GM13977 (cell line): ENCODE measurements around the gene ZBTB5.

Source experiments
- DNase-seq: peaks from one replicate; pipeline ENCODE4 v3.0.0; 2012; ENCODE audit warnings: low spot score
- CTCF ChIP-seq: IDR thresholded peaks from 2 replicates; pipeline ENCODE4 v1.5.1; 2012; ENCODE audit warnings: mild to moderate bottlenecking, control low read depth; ENCODE audit not compliant: insufficient read depth; ENCODE audit errors: extremely low read depth, missing control alignments
- in situ Hi-C: fragments of 300-500 bp; cut with MboI; formaldehyde crosslinking; loops from one replicate; pipeline ENCODE4 v1.12.0; 2022; ENCODE audit warnings: low sequenced_read_pairs, low pct_unique_long_range_greater_than_20kb, mixed read lengths, inconsistent platforms; ENCODE audit not compliant: unreplicated experiment

Gene ZBTB5

GRCh38 chr9:37464006-37464405 lies 1.2 kb downstream of the ZBTB5 start:
- no peak for DNase-seq
- in situ Hi-C loops = no loop called here
- no peak for TF ChIP-seq CTCF

GRCh38 chr9:37456817-37457216 lies 8.4 kb downstream of the ZBTB5 start:
- in situ Hi-C loops = no loop called here
- TF ChIP-seq CTCF = no peak
- DNase-seq = no peak

- DNase-seq = no peak
- in situ Hi-C loops = no loop called here
- TF ChIP-seq CTCF = no peak
Measured at GRCh38 chr9:37455884-37456647, 9.2 kb downstream of the ZBTB5 start.

GRCh38 chr9:37454238-37454637 lies 11.0 kb downstream of the ZBTB5 start:
- in situ Hi-C loops = no loop called here
- DNase-seq = no peak
- no peak for TF ChIP-seq CTCF

- no peak for TF ChIP-seq CTCF
- in situ Hi-C loops = no loop called here
- DNase-seq = no peak
Measured at GRCh38 chr9:37453827-37454226, 11.4 kb downstream of the ZBTB5 start.

GRCh38 chr9:37452611-37453010 lies 12.6 kb downstream of the ZBTB5 start:
- no peak for DNase-seq
- in situ Hi-C loops = no loop called here

More at GRCh38 chr9:37452611-37453010, 12.6 kb downstream of the ZBTB5 start:
- no peak for TF ChIP-seq CTCF
